Measurements from ENCODE around the gene OR10AD1. TPM values are rescaled to one million over a fixed set of nuclear protein-coding genes. Genes with fewer than 3 reads are reported as not detected.

OR10AD1 gene
- total and polyA plus RNA-seq, 9 of the 15 experiments (the other 6 are each of a cell fraction or from before 2014, with no cell fraction given) = not detected

- TF ChIP-seq HMBOX1 (IDR thresholded peaks at IDR 0.05) = peak; percentile 59; the same call in 1 of the 2 replicates
- no peak for TF ChIP-seq SMAD2 (IDR thresholded peaks at IDR 0.05; ENCODE audit: low read depth, low read length)
These were observed 45.8 kb downstream of the OR10AD1 start, which contains the start of gene ASB8 (continued) for GRCh38 chr12:48157018-48157888.

- in situ Hi-C loops (cut with MboI) (no loop called here), intact Hi-C loops (cut with micrococcal nuclease) (loop anchor here (1.0 kb wide), 1 partner anchor 50 kb away; the partner anchor contains the start of gene SENP1)
- BruUV-seq (replicated peaks) = no TSS peak
- Histone ChIP-seq H3K4me2 (ENCODE audit: insufficient read depth, low read length) (peak overlapping the region; percentile 98), H2AFZ (ENCODE audit: low read depth, low read length) (peak overlapping the region; percentile 99), H3K36me3 (ENCODE audit: control insufficient read depth, insufficient read depth, low read length) (peaks cover 10% of the 10 kb centered on the region; the same call in 2 of the 3 replicates), H4K20me1 (replicated peaks; ENCODE audit: control insufficient read depth, insufficient read depth, low read length) (no peaks in the 10 kb centered on the region), H3K79me2 (ENCODE audit: control insufficient read depth, insufficient read depth, low read length) (peaks cover 13% of the 10 kb centered on the region; the same call in 2 of the 3 replicates), H3K27me3 (ENCODE audit: control insufficient read depth in 2 of 2, insufficient read depth in 2 of 2, low read length in 2 of 2) (no peaks in the 10 kb centered on the region), H3K4me3 (peak overlapping the region; percentile 72), H3K4me1 (replicated peaks in 1 of 2; ENCODE audit: control insufficient read depth in 2 of 2, insufficient read depth in 2 of 2, low read length in 2 of 2) (peaks cover 4 to 19% of the 10 kb centered on the region in 2 experiments), H3K27ac (ENCODE audit: extremely low read depth, low read depth, low read length) (peak overlapping the region; percentile 80), H3K9me3 (replicated peaks; ENCODE audit: control insufficient read depth, insufficient read depth, low read depth, low read length) (no peaks in the 10 kb centered on the region), H3K9ac (ENCODE audit: insufficient read depth in 1 of 2, low read depth in 2 of 2, low read length in 2 of 2) (peak overlapping the region; percentile 76 to 92), H3K9me1 (ENCODE audit: control insufficient read depth, insufficient read depth, low read length) (no peaks in the 10 kb centered on the region)
- ChIA-PET CTCF (ENCODE audit: low intra/inter-chr PET ratio) (interaction anchor here (0.6 kb wide), 1 partner anchor 72 kb away, joined by 4 read pairs; no protein-coding TSS in a partner anchor), POLR2A (interaction anchor here (0.6 to 3.4 kb wide), 8 partner anchors 9 to 168 kb away, joined by 3 to 15 read pairs (median 4); no protein-coding TSS in a partner anchor)
- ATAC-seq = no peak
- no peak for DNase-seq (ENCODE audit: extremely low read depth in 1 of 4, low spot score in 3 of 4)
- FAIRE-seq = no peak
- WGBS (ENCODE audit: insufficient coverage, low coverage, missing lambda C conversion rate) = 10% methylated on average over 8 of the region's 8 CpGs
- no peak for TF ChIP-seq DPF2 (IDR thresholded peaks at IDR 0.05)
- no peak for TF ChIP-seq XRCC5 (IDR thresholded peaks at IDR 0.05; ENCODE audit: low read depth, low read length)
- no peak for TF ChIP-seq JUND (IDR thresholded peaks at IDR 0.05; ENCODE audit: borderline replicate concordance, low read depth, low read length)
- no peak for TF ChIP-seq JUND (tag; IDR thresholded peaks at IDR 0.05; ENCODE audit: borderline replicate concordance, low read depth, low read length)
- no peak for TF ChIP-seq HCFC1 (IDR thresholded peaks at IDR 0.05; ENCODE audit: low read depth, low read length)
- no peak for TF ChIP-seq ELF4 (CRISPR knock-in tag; IDR thresholded peaks at IDR 0.05)
- TF ChIP-seq ZNF395 (CRISPR knock-in tag; IDR thresholded peaks at IDR 0.05) = no peak
- no peak for TF ChIP-seq SREBF1 (IDR thresholded peaks at IDR 0.05; ENCODE audit: borderline replicate concordance, low read depth, low read length)
- TF ChIP-seq TAF1 (IDR thresholded peaks at IDR 0.05; ENCODE audit: control insufficient read depth, extremely low read depth, insufficient read depth, low read length, severe bottlenecking) = no peak
- no peak for TF ChIP-seq ARHGAP35 (IDR thresholded peaks at IDR 0.05; ENCODE audit: partially characterized antibody)
- TF ChIP-seq ZNF316 (IDR thresholded peaks at IDR 0.05) = no peak
These were observed 46.5 kb downstream of the OR10AD1 start for GRCh38 chr12:48156652-48157017.

Data from K562 (cell line).